ENCODE measurements around the gene EIF2B2.

DNA sequence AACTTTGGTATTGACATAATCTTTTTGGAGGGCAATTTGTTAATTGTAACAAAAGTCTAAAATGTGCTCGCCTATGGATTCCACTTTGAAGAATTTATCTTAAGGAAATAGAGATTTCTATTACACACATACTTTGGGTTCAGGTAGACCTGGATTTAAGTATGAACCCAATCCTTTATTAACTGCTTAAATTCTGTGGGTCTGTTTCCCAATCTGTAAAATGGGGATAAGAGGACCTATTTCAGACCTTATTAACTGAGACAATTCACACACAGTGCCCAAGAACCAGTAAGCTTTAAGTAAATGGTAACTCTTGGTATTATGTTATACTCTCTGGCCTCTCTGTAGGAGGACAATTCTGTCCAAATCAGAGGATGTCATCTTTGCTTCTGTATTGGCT lies 822 bp upstream of the EIF2B2 start:
- TF ChIP-seq POLR2A (IDR thresholded peaks at IDR 0.05; ENCODE audit: low read length) (no peak), GATA1 (IDR thresholded peaks at IDR 0.05; ENCODE audit: low read depth, low read length) (no peak)
